Hypothalamus (tissue), 51 donors: ENCODE measurements around the gene KLK3.
A peak's percentile ranks its signal among the peaks of the same experiment; 100 is the strongest.

Experiments
- DNase-seq, 51 donors: peaks; one replicate each; lab custom pipeline; 2025; lab: John Stamatoyannopoulos, UW

KLK3 gene

GRCh38 chr19:50830266-50831025 is 24.3 kb upstream of the KLK3 start:
- no peak for DNase-seq

- DNase-seq = no peak
Observed at GRCh38 chr19:50831026-50831396, 23.7 kb upstream of the KLK3 start.

- no peak for DNase-seq
Observed at GRCh38 chr19:50832666-50833065, 22.0 kb upstream of the KLK3 start.

- DNase-seq = no peak
Observed at GRCh38 chr19:50833117-50833801, 21.5 kb upstream of the KLK3 start, which contains the start of gene KLK15. Gene KLK15, minus strand, starts transcription at chr19:50833574. Its CDS starts 2,082 bp downstream, at chr19:50831492.

GRCh38 chr19:50833802-50834167 is 20.9 kb upstream of the KLK3 start:
- no peak for DNase-seq

- no peak for DNase-seq
Observed at GRCh38 chr19:50835103-50835784, 19.5 kb upstream of the KLK3 start.

GRCh38 chr19:50835785-50836542 is 18.8 kb upstream of the KLK3 start:
- DNase-seq = peak in 41 of 51 donors; percentile 1 to 72 (median 25)

- DNase-seq = no peak
Observed at GRCh38 chr19:50836543-50837195, 18.0 kb upstream of the KLK3 start.

- DNase-seq = no peak
Observed at GRCh38 chr19:50837300-50837699, 17.4 kb upstream of the KLK3 start.

GRCh38 chr19:50838239-50838638 is 16.5 kb upstream of the KLK3 start:
- DNase-seq = no peak

GRCh38 chr19:50839712-50840655 is 14.7 kb upstream of the KLK3 start:
- no peak for DNase-seq

GRCh38 chr19:50842130-50842529 is 12.6 kb upstream of the KLK3 start:
- no peak for DNase-seq

GRCh38 chr19:50843205-50843604 is 11.5 kb upstream of the KLK3 start:
- DNase-seq = no peak

GRCh38 chr19:50843701-50844221 is 11.0 kb upstream of the KLK3 start:
- DNase-seq = no peak

- no peak for DNase-seq
Observed at GRCh38 chr19:50844296-50844935, 10.3 kb upstream of the KLK3 start.

- no peak for DNase-seq
Observed at GRCh38 chr19:50850738-50851137, 4.0 kb upstream of the KLK3 start.

- no peak for DNase-seq
Observed at GRCh38 chr19:50851620-50852019, 3.1 kb upstream of the KLK3 start.

GRCh38 chr19:50857366-50857765 is 2.7 kb downstream of the KLK3 start:
- no peak for DNase-seq

GRCh38 chr19:50858886-50859285 is 4.2 kb downstream of the KLK3 start:
- DNase-seq = no peak
